Measurements from ENCODE around the gene AGA.

The AGA gene

DNA sequence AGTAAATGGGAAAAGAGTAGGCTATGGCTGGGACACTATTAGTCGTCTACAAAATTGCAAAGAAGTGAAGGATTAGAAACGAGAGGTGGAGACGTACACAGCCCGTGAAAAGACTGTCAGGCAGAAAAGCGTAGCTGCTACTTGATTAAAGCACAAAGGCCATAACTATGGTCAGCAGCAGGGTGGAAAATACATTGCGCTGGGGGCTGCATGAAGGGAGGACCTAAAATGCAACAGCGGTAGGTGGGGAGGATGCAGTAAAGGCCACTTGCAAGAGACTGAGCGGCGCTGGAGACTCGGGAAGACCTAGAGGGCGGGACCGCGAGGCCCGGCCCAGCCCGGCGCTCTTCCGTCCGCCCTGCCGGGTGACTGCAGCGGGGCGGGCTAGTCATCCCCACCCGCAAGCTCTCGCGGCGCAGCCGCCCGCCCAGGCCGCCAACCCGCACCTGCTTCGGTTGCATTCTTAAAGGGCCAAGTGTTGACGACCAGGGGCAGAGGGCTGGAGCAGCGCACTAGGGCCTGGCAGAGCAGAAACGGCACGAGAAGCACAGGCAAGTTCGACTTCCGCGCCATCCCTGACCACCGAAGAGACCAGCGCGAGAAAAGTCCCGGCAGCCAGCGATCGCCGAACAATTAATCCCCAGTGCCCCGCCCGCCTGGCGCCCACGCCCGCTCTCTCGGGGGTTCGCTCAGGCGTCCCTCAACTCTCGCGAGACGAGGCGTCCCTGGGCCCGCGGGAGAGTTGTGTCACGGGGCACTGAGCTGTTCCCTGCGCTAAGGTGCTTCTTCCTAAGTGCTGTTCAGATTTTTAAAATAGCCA, at the start of gene AGA:
TSS of gene AGA (minus strand) at position 635 of the 820 bp plus-strand sequence. CDS start at position 573, 62 bp downstream.
- peak; percentile 95 for DNase-seq (ENCODE audit: low read depth)

DNA sequence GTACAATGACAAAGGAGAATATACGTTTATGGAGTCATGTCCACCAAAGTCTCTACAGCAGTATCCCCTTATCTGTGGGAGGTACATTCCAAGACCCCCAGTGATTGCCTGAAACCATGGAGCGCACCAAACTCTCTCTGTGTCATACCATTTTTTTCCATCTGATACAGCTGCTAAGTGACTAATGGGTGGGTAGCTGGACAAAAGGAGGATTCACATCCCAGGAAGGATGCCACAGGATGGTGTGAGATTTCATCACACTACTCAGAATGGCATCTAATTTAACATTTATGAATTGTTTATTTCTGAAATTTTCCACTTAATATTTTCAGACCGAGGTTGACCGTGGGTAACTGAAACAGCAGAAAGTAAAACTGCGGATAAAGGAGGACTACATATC, 49.8 kb upstream of the AGA start:
- DNase-seq (ENCODE audit: low read depth), result no peak

- DNase-seq (ENCODE audit: low read depth), result no peak
These were observed 48.5 kb upstream of the AGA start for GRCh38 chr4:177490769-177491168.

- DNase-seq (ENCODE audit: low read depth), result peak; percentile 44
These were observed 47.4 kb upstream of the AGA start for GRCh38 chr4:177489471-177490246.

GRCh38 chr4:177487977-177488376, 45.7 kb upstream of the AGA start:
- no peak for DNase-seq (ENCODE audit: low read depth)

DNA sequence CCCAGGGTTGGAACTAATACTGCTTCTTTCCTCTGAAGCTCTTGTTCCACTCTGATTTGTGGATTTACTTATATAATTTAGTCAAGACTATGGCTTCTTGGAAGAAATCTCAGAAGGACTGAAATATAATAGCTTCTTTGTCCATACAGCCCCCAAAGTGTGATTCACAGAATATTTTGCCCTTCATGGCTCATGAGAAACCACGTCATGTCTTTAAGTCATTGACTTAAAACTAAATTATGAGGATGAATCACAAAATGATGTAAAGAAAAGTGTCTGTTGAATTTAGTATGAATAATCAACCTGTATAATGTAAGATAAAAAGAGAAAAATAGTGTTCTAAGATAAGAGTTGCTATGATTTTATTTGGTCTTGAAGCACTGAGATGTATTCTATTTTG, 43.3 kb upstream of the AGA start:
- peak; percentile 54 for DNase-seq (ENCODE audit: low read depth)

DNA sequence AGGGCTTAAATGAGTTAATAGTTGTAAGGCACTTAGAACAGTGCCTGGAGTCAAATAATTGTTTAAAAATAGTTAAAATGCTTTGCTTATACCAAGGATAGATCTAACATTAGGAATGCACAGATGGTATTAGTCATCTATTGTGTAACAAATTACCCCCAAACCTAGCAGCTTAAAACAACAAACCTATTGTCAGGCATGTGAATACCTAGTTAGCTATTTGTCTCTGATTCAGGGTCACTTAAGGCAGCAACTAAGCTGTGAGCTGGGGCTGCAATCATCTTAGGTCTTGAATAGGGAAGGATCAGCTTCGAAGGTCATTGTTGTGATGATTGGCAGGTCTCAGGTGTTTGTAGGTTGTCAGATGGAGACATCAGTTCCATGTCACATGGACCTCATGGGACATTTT, 42.4 kb upstream of the AGA start:
- DNase-seq (ENCODE audit: low read depth), result peak; percentile 90

GRCh38 chr4:177483760-177484159, 41.5 kb upstream of the AGA start:
- no peak for DNase-seq (ENCODE audit: low read depth)

GRCh38 chr4:177483271-177483670, 41.0 kb upstream of the AGA start:
- DNase-seq (ENCODE audit: low read depth), result no peak

- no peak for DNase-seq (ENCODE audit: low read depth)
These were observed 40.1 kb upstream of the AGA start for GRCh38 chr4:177482367-177482766.

DNA sequence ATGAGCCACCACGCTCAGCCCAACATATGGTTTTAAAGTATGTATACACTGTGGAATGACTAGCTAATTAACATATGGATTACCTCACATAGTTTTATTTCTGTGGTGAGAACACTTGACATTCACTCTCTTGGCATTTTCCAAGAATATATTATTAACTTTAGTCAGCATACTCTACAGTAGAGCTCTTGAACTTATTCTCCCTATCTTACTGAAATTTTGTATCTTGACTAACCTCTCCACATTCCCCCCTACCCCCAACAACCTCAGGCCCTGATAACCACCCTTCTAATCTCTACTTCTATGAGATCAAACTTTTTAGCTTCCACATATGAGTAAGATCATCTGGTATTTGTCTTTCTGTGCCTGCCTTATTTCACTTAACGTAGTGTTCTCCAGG, 38.6 kb upstream of the AGA start:
- peak; percentile 72 for DNase-seq (ENCODE audit: low read depth)

GRCh38 chr4:177479063-177479462, 36.8 kb upstream of the AGA start:
- no peak for DNase-seq (ENCODE audit: low read depth)

DNA sequence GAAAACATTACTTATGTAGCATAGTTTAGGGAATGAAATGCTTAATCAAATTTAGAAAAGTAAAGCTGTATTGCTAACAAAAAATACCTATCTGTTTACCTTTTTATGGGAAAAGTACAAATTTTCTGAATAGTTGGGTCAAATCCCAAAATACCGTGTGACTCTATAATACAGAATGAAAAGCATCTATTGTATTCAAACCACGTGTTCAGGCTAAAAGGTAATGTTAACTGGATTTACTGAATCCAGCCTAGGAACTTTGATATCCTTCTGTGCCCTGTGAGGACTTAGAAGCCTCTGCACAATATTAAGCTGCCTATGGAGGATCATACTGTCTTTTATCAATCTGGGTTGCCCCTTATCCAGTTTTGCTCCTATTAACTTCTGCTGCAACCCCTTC, 36.3 kb upstream of the AGA start:
- DNase-seq (ENCODE audit: low read depth), result no peak

DNA sequence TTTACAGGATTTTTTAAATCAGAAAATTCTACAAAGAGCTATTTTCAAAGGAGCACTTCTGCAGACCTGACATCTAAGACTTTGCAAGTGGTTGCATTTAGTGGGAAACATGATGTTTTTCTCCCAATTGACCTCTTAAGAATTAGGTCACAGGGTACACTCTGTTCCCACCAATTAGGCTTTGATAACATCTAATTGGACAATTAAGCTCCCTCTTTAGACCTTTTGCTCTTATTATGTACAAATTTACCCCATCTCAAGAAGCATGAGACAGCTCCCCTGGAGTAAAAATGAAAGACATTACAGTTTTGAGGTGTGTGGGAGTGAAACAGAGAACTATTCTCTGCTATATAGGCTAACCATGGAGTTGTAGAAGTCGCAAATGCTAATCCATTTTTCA, 31.8 kb upstream of the AGA start:
- DNase-seq (ENCODE audit: low read depth), result no peak

GRCh38 chr4:177464026-177464425, 21.8 kb upstream of the AGA start:
- peak; percentile 17 for DNase-seq (ENCODE audit: low read depth)

DNA sequence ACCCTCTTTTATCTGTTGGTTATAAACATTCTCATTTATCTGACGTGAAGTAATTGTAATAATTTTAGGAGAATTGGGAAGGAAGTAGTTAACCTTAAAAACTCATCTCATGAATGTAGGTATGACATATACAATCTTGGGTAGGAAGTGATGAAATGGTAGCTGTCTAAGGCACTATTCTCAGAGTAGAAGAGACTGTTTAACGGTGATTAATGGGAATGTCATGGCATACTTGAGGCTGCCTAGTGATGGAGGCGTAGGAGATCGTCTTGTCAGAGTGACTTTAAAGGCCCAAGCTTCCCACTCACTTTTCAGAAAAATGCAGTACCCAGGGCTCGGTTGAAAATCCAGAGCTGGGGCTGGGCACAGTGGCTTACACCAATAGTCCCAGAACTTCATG, 19.4 kb upstream of the AGA start:
- DNase-seq (ENCODE audit: low read depth), result peak; percentile 60

- no peak for DNase-seq (ENCODE audit: low read depth)
These were observed 18.2 kb upstream of the AGA start for GRCh38 chr4:177460460-177460859.

DNA sequence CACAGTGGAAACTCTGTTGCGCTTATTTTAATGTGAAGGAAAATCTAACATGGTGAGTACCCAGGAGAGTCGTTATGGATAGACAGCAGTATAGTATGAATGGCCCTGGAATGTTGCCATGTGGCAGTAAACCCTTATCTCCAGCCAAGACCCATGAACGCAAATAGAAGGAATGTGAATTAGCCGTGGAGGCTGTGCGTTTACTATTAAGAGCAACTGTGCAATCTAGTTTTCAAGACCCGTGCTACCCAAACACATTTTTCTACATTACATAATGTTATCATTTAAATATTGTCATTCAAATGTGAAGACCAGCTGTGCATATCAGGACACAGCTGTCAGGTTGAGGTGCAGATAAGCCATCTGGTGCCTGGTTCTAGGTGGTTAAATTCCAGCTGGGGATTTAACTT, 13.3 kb upstream of the AGA start:
- DNase-seq (ENCODE audit: low read depth), result peak; percentile 48

DNA sequence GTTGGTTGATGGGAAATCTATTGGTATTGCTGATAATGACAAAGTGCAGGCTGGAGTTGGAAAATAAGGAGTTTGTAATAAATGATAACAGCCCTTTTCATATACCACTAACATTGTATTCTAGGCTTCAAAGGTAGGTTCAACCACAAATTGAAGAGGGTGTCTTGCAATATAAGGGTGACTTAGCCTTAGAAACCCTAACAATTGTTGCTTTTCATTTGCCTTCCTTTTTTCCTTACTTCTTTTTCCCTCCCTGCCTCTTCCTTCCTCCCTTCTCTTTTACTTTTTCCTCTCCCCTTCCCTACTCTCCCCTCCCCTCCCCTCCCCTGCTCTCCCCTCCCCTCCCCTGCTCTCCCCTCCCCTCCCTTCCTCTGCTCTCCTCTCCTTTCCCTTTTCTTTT, 10.9 kb upstream of the AGA start:
- DNase-seq (ENCODE audit: low read depth), result no peak

DNA sequence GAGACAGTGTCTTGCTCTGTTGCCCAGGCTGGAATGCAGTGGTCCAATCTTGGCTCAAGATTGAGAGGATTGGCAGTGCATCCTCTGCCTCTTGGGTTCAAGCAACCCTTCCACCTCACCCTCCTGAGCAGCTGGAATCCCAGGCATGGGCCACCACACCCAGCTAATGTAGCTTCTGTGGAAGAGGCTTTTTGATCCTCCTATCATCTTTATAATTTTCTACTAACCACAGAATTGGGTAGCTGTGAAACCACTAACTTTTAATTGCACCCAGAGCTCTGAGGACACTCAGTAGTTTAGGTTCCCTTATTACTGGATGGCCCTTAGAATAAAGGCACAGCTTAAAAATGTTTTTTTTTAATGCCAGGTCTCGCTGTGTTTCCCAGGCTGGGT, 8.9 kb upstream of the AGA start:
- DNase-seq (ENCODE audit: low read depth), result no peak

GRCh38 chr4:177450426-177451107, 8.3 kb upstream of the AGA start:
- peak; percentile 41 for DNase-seq (ENCODE audit: low read depth)

DNA sequence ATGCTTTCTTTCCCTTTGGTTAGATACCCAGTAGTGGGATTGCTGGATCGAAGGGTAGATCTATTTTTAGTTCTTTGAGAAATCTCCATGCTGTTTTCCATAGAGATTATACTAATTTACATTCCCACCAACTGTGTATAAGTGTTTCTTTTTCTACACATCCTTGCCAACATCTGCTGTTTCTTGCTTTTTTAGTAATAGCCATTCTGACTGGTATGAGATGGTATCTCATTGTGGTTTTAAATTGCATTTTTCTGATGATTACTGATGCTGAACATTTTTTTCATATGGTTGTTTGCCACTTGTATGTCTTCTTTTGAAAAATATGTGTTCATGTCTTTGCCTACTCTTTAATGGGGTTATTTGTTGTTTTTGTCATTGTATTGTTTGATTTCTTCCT, 6.6 kb upstream of the AGA start:
- peak; percentile 47 for DNase-seq (ENCODE audit: low read depth)

All from iris pigment epithelial cell (primary cell).